ENCODE data around the gene RHBDD2. TPM values are rescaled to one million over a fixed set of nuclear protein-coding genes. Genes with fewer than 3 reads are reported as not detected.
"Not testable (repeated sequence)": the region's sequence is repeated elsewhere in the genome, so short reads cannot be mapped to it uniquely, and the experiment has no call there.

RHBDD2 gene
- total RNA-seq, 4 donors from 2014 or later: 28.5 to 52.1 (median 38.2) TPM

- intact Hi-C loops (cut with DNase I; ENCODE audit: low total_unique reads): no loop called here
- Histone ChIP-seq H3K27me3 (no peaks in the 10 kb centered on the region), H3K4me3 (no peak overlapping the region), H3K27ac (no peak overlapping the region), H3K9me3 (no peaks in the 10 kb centered on the region), H3K36me3 (no peaks in the 10 kb centered on the region), H3K4me1 (no peaks in the 10 kb centered on the region)
- no peak for TF ChIP-seq POLR2A (IDR thresholded peaks at IDR 0.05)
- TF ChIP-seq, protein P1, sequence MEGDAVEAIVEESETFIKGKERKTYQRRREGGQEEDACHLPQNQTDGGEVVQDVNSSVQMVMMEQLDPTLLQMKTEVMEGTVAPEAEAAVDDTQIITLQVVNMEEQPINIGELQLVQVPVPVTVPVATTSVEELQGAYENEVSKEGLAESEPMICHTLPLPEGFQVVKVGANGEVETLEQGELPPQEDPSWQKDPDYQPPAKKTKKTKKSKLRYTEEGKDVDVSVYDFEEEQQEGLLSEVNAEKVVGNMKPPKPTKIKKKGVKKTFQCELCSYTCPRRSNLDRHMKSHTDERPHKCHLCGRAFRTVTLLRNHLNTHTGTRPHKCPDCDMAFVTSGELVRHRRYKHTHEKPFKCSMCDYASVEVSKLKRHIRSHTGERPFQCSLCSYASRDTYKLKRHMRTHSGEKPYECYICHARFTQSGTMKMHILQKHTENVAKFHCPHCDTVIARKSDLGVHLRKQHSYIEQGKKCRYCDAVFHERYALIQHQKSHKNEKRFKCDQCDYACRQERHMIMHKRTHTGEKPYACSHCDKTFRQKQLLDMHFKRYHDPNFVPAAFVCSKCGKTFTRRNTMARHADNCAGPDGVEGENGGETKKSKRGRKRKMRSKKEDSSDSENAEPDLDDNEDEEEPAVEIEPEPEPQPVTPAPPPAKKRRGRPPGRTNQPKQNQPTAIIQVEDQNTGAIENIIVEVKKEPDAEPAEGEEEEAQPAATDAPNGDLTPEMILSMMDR (IDR thresholded peaks at IDR 0.05 in 4 of 5, conservative IDR thresholded peaks at IDR 0.05 in 1 of 5): no peak
- ATAC-seq (no peak), DNase-seq (no peak)
- in situ Hi-C loops (cut with MboI; ENCODE audit: low sequenced_read_pairs in 4 of 4): no loop called here
Measured at GRCh38 chr7:75844158-75844557, 34.7 kb upstream of the RHBDD2 start.

- in situ Hi-C loops (cut with MboI; ENCODE audit: low sequenced_read_pairs in 4 of 4); DNase-seq; H3K9me3 ChIP-seq; H3K4me3 ChIP-seq; H3K36me3 ChIP-seq; intact Hi-C loops (cut with DNase I; ENCODE audit: low total_unique reads); H3K27me3 ChIP-seq; H3K27ac ChIP-seq; ATAC-seq; H3K4me1 ChIP-seq: not testable (repeated sequence)
Measured at GRCh38 chr7:75845132-75845531, 33.7 kb upstream of the RHBDD2 start.

- in situ Hi-C loops (cut with MboI; ENCODE audit: low sequenced_read_pairs in 4 of 4): no loop called here
- intact Hi-C loops (cut with DNase I; ENCODE audit: low total_unique reads): no loop called here
- ATAC-seq: no peak
Measured at GRCh38 chr7:75847707-75848106, 31.1 kb upstream of the RHBDD2 start.

DNA sequence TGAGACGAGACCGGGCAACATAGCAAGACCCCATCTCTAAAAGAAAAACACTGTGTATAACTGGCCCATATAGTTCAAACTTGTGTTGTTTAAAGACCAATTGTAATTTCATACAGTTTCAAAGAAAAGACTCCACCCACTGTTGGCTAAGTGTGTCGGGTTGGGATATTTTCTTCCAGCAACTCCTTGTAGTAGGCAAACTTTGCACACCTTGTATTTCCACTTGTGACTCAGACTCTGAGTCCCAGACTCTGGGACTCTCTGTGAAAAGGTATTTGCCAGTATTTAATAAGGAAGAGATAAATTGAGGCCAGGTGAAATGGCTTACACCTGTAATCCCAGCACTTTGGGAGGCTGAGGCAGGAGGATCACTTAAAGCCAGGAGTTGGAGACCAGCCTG, 29.3 kb upstream of the RHBDD2 start:
- no peak overlapping the region for H3K4me3 ChIP-seq
- H3K9me3 ChIP-seq: no peaks in the 10 kb centered on the region
- H3K36me3 ChIP-seq: no peaks in the 10 kb centered on the region
- in situ Hi-C loops (cut with MboI; ENCODE audit: low sequenced_read_pairs in 4 of 4) (no loop called here), intact Hi-C loops (cut with DNase I; ENCODE audit: low total_unique reads) (no loop called here)
- H3K27ac ChIP-seq: no peak overlapping the region
- TF ChIP-seq POLR2A (IDR thresholded peaks at IDR 0.05): no peak
- TF ChIP-seq, protein P1 (IDR thresholded peaks at IDR 0.05 in 4 of 5, conservative IDR thresholded peaks at IDR 0.05 in 1 of 5): no peak
- no peaks in the 10 kb centered on the region for H3K27me3 ChIP-seq
- DNase-seq (no peak), ATAC-seq (no peak)
- H3K4me1 ChIP-seq: no peaks in the 10 kb centered on the region

More at GRCh38 chr7:75847707-75848106, 31.1 kb upstream of the RHBDD2 start:
- peak in 1 of 2 donors; percentile 14 for DNase-seq
- TF ChIP-seq POLR2A (IDR thresholded peaks at IDR 0.05): no peak
- TF ChIP-seq, protein P1 (IDR thresholded peaks at IDR 0.05 in 4 of 5, conservative IDR thresholded peaks at IDR 0.05 in 1 of 5): no peak
- Histone ChIP-seq H3K9me3 (no peaks in the 10 kb centered on the region), H3K27ac (no peak overlapping the region), H3K4me1 (no peaks in the 10 kb centered on the region), H3K27me3 (no peaks in the 10 kb centered on the region), H3K4me3 (no peak overlapping the region), H3K36me3 (no peaks in the 10 kb centered on the region)

- ATAC-seq: no peak
- H3K4me1 ChIP-seq: no peaks in the 10 kb centered on the region
- no peak for TF ChIP-seq POLR2A (IDR thresholded peaks at IDR 0.05)
- TF ChIP-seq, protein P1 (IDR thresholded peaks at IDR 0.05 in 4 of 5, conservative IDR thresholded peaks at IDR 0.05 in 1 of 5): no peak
- H3K27me3 ChIP-seq: no peaks in the 10 kb centered on the region
- no peaks in the 10 kb centered on the region for H3K9me3 ChIP-seq
- in situ Hi-C loops (cut with MboI; ENCODE audit: low sequenced_read_pairs in 4 of 4) (no loop called here), intact Hi-C loops (cut with DNase I; ENCODE audit: low total_unique reads) (no loop called here)
- H3K4me3 ChIP-seq: no peak overlapping the region
- no peaks in the 10 kb centered on the region for H3K36me3 ChIP-seq
- H3K27ac ChIP-seq: no peak overlapping the region
- no peak for DNase-seq
Measured at GRCh38 chr7:75850235-75850634, 28.6 kb upstream of the RHBDD2 start.

Data from gastrocnemius medialis (tissue), 4 donors.